Fibroblast of skin of right quadriceps (primary cell): ENCODE results near the gene GNPAT.

Source experiments
- DNase-seq: peaks from one replicate; pipeline ENCODE4 v3.0.0-alpha.2; 2013

The GNPAT gene

GRCh38 chr1:231322880-231323530 is 82.0 kb downstream of the GNPAT start:
- DNase-seq = no peak

GRCh38 chr1:231324660-231325059 is 83.6 kb downstream of the GNPAT start:
- no peak for DNase-seq

GRCh38 chr1:231326248-231326647 is 85.2 kb downstream of the GNPAT start:
- DNase-seq = no peak
